ENCODE measurements around the gene ARHGEF28. TPM values are rescaled to one million over a fixed set of nuclear protein-coding genes. Genes with fewer than 3 reads are reported as not detected.

Gene ARHGEF28
- total RNA-seq, 4 donors from 2014 or later, result 9.8 to 18.7 (median 18.6) TPM

DNA sequence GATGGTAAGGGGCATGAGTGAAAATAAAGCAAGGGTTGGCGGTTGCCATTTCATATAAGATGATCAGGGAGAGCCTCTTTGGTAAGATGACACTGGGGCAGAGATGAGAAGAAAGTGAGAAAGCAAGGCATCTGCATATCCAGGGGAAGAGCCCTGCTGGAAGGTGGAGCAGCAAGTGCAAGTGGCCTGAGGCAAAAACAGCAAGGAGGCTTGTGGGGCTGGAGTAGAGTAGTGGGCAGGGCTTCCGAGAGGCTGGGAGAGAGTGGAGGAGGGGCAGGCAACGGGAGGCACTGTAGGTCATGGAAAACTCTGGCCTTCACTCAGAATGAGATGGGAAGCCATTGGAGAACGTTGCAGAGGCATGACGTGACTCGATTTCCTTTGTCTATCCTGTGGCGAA, 199.2 kb downstream of the ARHGEF28 start:
- Histone ChIP-seq H3K36me3 (no peaks in the 10 kb centered on the region), H3K4me1 (peaks cover 0 to 20% (median 5%) of the 10 kb centered on the region in 4 donors), H3K27ac (no peak overlapping the region), H3K4me3 (no peak overlapping the region), H3K27me3 (no peaks in the 10 kb centered on the region), H3K9me3 (no peaks in the 10 kb centered on the region)
- 80 to 86% methylated on average over 1 to 7 of the region's 7 CpGs for WGBS, 2 donors (ENCODE audit: low coverage in 1 of 2)
- intact Hi-C loops (cut with DNase I; ENCODE audit: low total_unique reads), result no loop called here
- in situ Hi-C loops (cut with MboI; ENCODE audit: low pct_ligation_motif_present in 1 of 4, low pct_unique_long_range_greater_than_20kb in 1 of 4, low sequenced_read_pairs in 3 of 4), result no loop called here
- no peak for DNase-seq
- TF ChIP-seq POLR2A (IDR thresholded peaks at IDR 0.05) (no peak), POLR2AphosphoS5 (IDR thresholded peaks at IDR 0.05) (no peak), EP300 (IDR thresholded peaks at IDR 0.05; ENCODE audit: low read depth) (no peak)
- TF ChIP-seq, protein P1, sequence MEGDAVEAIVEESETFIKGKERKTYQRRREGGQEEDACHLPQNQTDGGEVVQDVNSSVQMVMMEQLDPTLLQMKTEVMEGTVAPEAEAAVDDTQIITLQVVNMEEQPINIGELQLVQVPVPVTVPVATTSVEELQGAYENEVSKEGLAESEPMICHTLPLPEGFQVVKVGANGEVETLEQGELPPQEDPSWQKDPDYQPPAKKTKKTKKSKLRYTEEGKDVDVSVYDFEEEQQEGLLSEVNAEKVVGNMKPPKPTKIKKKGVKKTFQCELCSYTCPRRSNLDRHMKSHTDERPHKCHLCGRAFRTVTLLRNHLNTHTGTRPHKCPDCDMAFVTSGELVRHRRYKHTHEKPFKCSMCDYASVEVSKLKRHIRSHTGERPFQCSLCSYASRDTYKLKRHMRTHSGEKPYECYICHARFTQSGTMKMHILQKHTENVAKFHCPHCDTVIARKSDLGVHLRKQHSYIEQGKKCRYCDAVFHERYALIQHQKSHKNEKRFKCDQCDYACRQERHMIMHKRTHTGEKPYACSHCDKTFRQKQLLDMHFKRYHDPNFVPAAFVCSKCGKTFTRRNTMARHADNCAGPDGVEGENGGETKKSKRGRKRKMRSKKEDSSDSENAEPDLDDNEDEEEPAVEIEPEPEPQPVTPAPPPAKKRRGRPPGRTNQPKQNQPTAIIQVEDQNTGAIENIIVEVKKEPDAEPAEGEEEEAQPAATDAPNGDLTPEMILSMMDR (IDR thresholded peaks at IDR 0.05), result no peak

DNA sequence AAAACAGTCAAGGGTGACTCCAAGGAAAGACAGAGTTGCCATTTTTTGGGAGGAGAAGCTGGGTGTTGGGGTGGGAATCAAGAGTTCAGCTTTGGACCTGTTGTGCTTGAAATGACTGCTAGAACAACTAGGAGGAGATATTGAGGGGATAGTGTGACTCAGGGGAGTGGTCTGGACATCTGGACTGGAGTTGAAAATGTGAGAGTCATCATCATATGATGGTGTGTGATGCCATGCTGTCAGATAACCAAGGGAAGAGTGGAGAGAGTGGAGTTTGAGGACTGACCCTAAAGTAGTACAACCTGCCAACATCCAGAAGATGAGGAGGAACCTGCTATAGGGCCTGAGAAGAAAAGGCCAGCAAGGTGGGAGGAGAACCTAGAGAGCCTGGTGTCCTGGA, 199.7 kb downstream of the ARHGEF28 start:
- Histone ChIP-seq H3K9me3 (no peaks in the 10 kb centered on the region), H3K36me3 (no peaks in the 10 kb centered on the region), H3K4me3 (no peak overlapping the region), H3K4me1 (peaks cover 0 to 17% (median 5%) of the 10 kb centered on the region in 4 donors), H3K27ac (no peak overlapping the region), H3K27me3 (no peaks in the 10 kb centered on the region)
- DNase-seq, result no peak
- intact Hi-C loops (cut with DNase I; ENCODE audit: low total_unique reads) (no loop called here), in situ Hi-C loops (cut with MboI; ENCODE audit: low pct_ligation_motif_present in 1 of 4, low pct_unique_long_range_greater_than_20kb in 1 of 4, low sequenced_read_pairs in 3 of 4) (no loop called here)
- no peak for TF ChIP-seq POLR2AphosphoS5 (IDR thresholded peaks at IDR 0.05)
- TF ChIP-seq, protein P1 (IDR thresholded peaks at IDR 0.05), result no peak
- TF ChIP-seq POLR2A (IDR thresholded peaks at IDR 0.05), result no peak
- TF ChIP-seq EP300 (IDR thresholded peaks at IDR 0.05; ENCODE audit: low read depth), result no peak

DNA sequence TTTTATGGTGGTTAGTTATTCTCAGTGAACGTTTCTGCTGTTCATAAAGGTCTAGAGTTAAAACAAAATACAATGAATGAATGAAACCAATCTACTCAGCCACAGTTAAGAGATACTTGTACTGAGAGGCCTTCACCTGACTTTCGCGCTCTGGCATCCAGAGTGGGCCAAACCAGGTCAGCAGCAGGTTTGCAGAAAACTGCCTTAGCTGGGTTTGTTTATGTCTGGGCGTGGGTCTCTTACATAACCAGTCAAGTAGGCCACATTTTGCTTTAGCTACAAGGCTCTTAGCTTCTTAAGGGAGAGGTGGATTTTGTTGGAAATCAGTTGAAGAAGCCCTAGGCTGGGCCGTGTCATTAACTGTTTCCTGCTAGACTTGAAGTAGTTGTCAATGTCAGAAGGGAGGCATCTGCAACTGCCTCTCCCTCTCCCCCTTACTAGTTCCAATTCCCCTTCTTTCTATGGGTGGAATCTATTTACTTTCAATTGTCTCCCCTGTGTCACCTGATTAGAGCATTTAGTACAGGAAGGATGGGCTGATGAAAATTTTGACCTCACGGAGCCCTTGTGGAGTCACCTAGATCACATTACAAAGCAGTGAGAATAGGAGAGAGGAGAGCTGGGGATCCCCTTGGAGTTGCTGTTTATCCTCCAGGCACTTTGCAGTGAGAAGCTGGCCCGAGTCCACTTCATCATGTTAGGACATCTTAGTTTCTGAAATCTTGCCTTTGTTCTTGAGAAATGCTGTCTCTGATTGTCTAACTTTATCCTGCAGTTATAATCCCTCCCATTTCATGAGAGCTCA, 200.5 kb downstream of the ARHGEF28 start:
- intact Hi-C loops (cut with DNase I; ENCODE audit: low total_unique reads) (no loop called here), in situ Hi-C loops (cut with MboI; ENCODE audit: low pct_ligation_motif_present in 1 of 4, low pct_unique_long_range_greater_than_20kb in 1 of 4, low sequenced_read_pairs in 3 of 4) (no loop called here)
- WGBS, 2 donors (ENCODE audit: low coverage in 1 of 2), result 52 to 59% methylated on average over 3 to 7 of the region's 7 CpGs
- DNase-seq, result no peak
- Histone ChIP-seq H3K36me3 (no peaks in the 10 kb centered on the region), H3K9me3 (no peaks in the 10 kb centered on the region), H3K27ac (no peak overlapping the region), H3K4me3 (no peak overlapping the region), H3K27me3 (no peaks in the 10 kb centered on the region), H3K4me1 (peaks cover 0 to 16% (median 6%) of the 10 kb centered on the region in 4 donors)
- TF ChIP-seq, protein P1 (IDR thresholded peaks at IDR 0.05), result no peak
- TF ChIP-seq POLR2AphosphoS5 (IDR thresholded peaks at IDR 0.05) (no peak), EP300 (IDR thresholded peaks at IDR 0.05; ENCODE audit: low read depth) (no peak), POLR2A (IDR thresholded peaks at IDR 0.05) (no peak)

DNA sequence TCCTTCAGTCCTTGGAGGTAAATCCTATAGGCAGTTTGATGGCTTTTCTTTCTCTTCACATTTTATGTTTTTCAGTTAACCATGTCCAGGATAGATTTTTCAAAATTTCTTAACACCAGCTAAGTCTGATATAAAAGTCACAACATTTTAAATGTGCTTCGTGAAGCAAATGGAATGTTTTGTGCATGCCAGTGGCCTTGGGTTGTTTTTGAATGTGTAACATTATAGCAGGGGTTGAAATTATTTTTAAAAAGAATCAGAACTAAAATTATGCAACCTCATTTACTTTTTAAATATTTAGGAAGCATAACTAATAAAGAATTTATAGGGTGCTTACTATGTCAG, 201.1 kb downstream of the ARHGEF28 start:
- DNase-seq, result no peak
- intact Hi-C loops (cut with DNase I; ENCODE audit: low total_unique reads) (no loop called here), in situ Hi-C loops (cut with MboI; ENCODE audit: low pct_ligation_motif_present in 1 of 4, low pct_unique_long_range_greater_than_20kb in 1 of 4, low sequenced_read_pairs in 3 of 4) (no loop called here)
- no peak overlapping the region for H3K4me3 ChIP-seq
- H3K27me3 ChIP-seq, result no peaks in the 10 kb centered on the region
- no peaks in the 10 kb centered on the region for H3K36me3 ChIP-seq
- no peak overlapping the region for H3K27ac ChIP-seq
- H3K9me3 ChIP-seq, result no peaks in the 10 kb centered on the region
- TF ChIP-seq POLR2AphosphoS5 (IDR thresholded peaks at IDR 0.05) (no peak), EP300 (IDR thresholded peaks at IDR 0.05; ENCODE audit: low read depth) (no peak), POLR2A (IDR thresholded peaks at IDR 0.05) (no peak)
- TF ChIP-seq, protein P1 (IDR thresholded peaks at IDR 0.05), result no peak
- peaks cover 0 to 16% (median 6%) of the 10 kb centered on the region in 4 donors for H3K4me1 ChIP-seq
- WGBS, 2 donors (ENCODE audit: low coverage in 1 of 2), result 75 to 89% methylated on average over 1 of the region's 1 CpG
